ENCODE data around the gene ZNF564. TPM values are rescaled to one million over a fixed set of nuclear protein-coding genes. Genes with fewer than 3 reads are reported as not detected.
"Not testable (repeated sequence)": the region's sequence is repeated elsewhere in the genome, so short reads cannot be mapped to it uniquely, and the experiment has no call there.

The ZNF564 gene
- total RNA-seq, 2 experiments from 2014 or later = 6.0 to 6.4 TPM

GRCh38 chr19:12544401-12544876, 6.8 kb downstream of the ZNF564 start:
- no peak for DNase-seq
- H3K4me1 Mint-ChIP-seq = peaks cover 40% of the 10 kb centered on the region
- no peak overlapping the region for H3K4me3 Mint-ChIP-seq
- peak overlapping the region; percentile 34 for H3K27ac Mint-ChIP-seq
- H3K27me3 Mint-ChIP-seq = no peaks in the 10 kb centered on the region
- H3K9me3 Mint-ChIP-seq = peaks cover 10% of the 10 kb centered on the region
- peaks cover 65% of the 10 kb centered on the region for H3K36me3 Mint-ChIP-seq

GRCh38 chr19:12543855-12544254, 7.4 kb downstream of the ZNF564 start:
- Mint-ChIP-seq H3K36me3 (peaks cover 64% of the 10 kb centered on the region), H3K27me3 (no peaks in the 10 kb centered on the region), H3K4me3 (no peak overlapping the region), H3K9me3 (peaks cover 10% of the 10 kb centered on the region), H3K4me1 (peaks cover 34% of the 10 kb centered on the region), H3K27ac (peak overlapping the region; percentile 15)
- DNase-seq = no peak

GRCh38 chr19:12527034-12527836, 24.0 kb downstream of the ZNF564 start:
- Mint-ChIP-seq H3K36me3 (peaks cover 93% of the 10 kb centered on the region), H3K27ac (no peak overlapping the region), H3K4me3 (no peak overlapping the region), H3K27me3 (no peaks in the 10 kb centered on the region), H3K9me3 (peaks cover 68% of the 10 kb centered on the region), H3K4me1 (no peaks in the 10 kb centered on the region)
- no peak for DNase-seq

- H3K4me1 Mint-ChIP-seq = no peaks in the 10 kb centered on the region
- no peak overlapping the region for H3K4me3 Mint-ChIP-seq
- H3K36me3 Mint-ChIP-seq = peaks cover 96% of the 10 kb centered on the region
- H3K27me3 Mint-ChIP-seq = no peaks in the 10 kb centered on the region
- no peak for DNase-seq
- no peak overlapping the region for H3K27ac Mint-ChIP-seq
- peaks cover 71% of the 10 kb centered on the region for H3K9me3 Mint-ChIP-seq
Observed at GRCh38 chr19:12526542-12526941, 24.7 kb downstream of the ZNF564 start.

DNA sequence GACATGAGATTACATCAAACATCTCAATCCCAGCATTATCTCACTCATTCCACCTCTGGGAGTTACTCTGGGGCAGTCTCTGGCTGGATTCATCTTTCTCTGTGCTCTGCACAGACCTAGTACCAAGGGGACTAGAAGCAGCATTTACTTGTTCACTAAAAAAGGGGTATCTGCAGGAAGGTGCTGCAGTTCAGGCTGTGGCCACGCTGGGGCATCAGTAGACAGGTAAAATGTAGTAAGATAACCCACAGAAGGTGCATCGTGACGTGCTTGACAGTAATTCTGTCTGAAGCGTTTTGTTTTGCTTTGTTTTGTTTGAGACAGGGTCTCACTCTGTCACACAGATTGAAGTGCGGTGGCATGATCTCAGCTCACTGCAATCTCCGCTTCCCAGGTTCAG, 29.3 kb downstream of the ZNF564 start:
- peaks cover 80% of the 10 kb centered on the region for H3K36me3 Mint-ChIP-seq
- H3K4me3 Mint-ChIP-seq = no peak overlapping the region
- no peak overlapping the region for H3K27ac Mint-ChIP-seq
- H3K27me3 Mint-ChIP-seq = no peaks in the 10 kb centered on the region
- no peak for DNase-seq
- H3K9me3 Mint-ChIP-seq = peaks cover 70% of the 10 kb centered on the region
- H3K4me1 Mint-ChIP-seq = no peaks in the 10 kb centered on the region

DNA sequence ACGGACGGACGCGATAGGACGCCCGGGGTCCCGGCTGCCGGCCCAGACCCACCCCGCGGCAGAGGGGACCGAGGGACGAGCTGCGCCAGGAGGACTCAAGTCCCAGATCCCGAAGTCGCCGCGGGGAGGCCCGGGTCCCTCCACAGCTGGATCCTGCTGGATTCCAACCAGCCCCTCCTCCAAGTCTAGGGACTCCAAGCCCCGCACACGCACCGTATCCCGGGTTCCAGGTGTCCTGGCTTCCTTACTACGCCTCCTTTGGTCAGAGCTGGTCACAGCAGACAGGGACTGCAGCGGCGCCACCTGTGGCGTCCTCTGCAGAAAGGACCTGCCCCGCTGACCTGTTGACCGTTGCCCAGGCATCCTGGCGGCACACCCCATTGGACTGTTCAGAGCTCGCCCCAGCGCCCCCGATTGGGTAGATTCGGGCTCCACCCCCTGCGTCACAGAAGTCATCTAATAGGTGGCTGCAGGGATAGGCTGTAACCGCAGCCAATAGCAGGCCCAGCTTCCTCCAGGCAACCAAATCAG, 37.7 kb downstream of the ZNF564 start:
- Mint-ChIP-seq H3K27ac (no peak overlapping the region), H3K4me1 (peaks cover 2% of the 10 kb centered on the region), H3K4me3 (no peak overlapping the region), H3K36me3 (peaks cover 34% of the 10 kb centered on the region), H3K27me3 (peaks cover 17% of the 10 kb centered on the region), H3K9me3 (peaks cover 28% of the 10 kb centered on the region)
- no peak for DNase-seq

- H3K36me3 Mint-ChIP-seq = no peaks in the 10 kb centered on the region
- no peak overlapping the region for H3K27ac Mint-ChIP-seq
- no peaks in the 10 kb centered on the region for H3K27me3 Mint-ChIP-seq
- DNase-seq = no peak
- H3K4me1 Mint-ChIP-seq = peaks cover 13% of the 10 kb centered on the region
- H3K9me3 Mint-ChIP-seq = peaks cover 8% of the 10 kb centered on the region
- H3K4me3 Mint-ChIP-seq = no peak overlapping the region
Observed at GRCh38 chr19:12497032-12497431, 54.2 kb downstream of the ZNF564 start.

DNA sequence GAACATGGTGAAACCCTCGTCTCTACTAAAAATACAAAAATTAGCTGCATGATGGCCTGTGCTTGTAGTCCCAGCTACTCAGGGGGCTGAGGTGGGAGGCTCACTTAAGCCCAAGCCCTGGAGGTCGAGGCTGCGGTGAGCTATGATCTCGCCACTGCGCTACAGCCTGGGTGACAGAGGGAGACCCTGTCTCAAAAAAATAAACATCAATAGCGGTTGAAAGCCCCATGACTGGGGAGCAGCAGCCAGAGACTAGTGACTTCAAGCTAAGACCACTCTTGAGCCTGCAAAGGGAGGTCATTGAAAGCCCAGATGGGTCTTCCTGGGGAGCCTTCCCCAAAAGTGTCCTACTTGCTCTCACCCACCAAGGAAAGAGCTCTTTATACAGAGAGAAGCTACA, 54.8 kb downstream of the ZNF564 start:
- peaks cover 13% of the 10 kb centered on the region for H3K4me1 Mint-ChIP-seq
- H3K9me3 Mint-ChIP-seq = peaks cover 8% of the 10 kb centered on the region
- no peak for DNase-seq
- no peaks in the 10 kb centered on the region for H3K27me3 Mint-ChIP-seq
- peak overlapping the region; percentile 84 for H3K4me3 Mint-ChIP-seq
- no peaks in the 10 kb centered on the region for H3K36me3 Mint-ChIP-seq
- peak overlapping the region; percentile 85 for H3K27ac Mint-ChIP-seq

GRCh38 chr19:12495002-12495802, 56.1 kb downstream of the ZNF564 start:
- peaks cover 13% of the 10 kb centered on the region for H3K4me1 Mint-ChIP-seq
- peak; percentile 95 for DNase-seq
- H3K27ac Mint-ChIP-seq = peak overlapping the region; percentile 85
- no peaks in the 10 kb centered on the region for H3K27me3 Mint-ChIP-seq
- no peaks in the 10 kb centered on the region for H3K36me3 Mint-ChIP-seq
- peak overlapping the region; percentile 84 for H3K4me3 Mint-ChIP-seq
- peaks cover 8% of the 10 kb centered on the region for H3K9me3 Mint-ChIP-seq

DNA sequence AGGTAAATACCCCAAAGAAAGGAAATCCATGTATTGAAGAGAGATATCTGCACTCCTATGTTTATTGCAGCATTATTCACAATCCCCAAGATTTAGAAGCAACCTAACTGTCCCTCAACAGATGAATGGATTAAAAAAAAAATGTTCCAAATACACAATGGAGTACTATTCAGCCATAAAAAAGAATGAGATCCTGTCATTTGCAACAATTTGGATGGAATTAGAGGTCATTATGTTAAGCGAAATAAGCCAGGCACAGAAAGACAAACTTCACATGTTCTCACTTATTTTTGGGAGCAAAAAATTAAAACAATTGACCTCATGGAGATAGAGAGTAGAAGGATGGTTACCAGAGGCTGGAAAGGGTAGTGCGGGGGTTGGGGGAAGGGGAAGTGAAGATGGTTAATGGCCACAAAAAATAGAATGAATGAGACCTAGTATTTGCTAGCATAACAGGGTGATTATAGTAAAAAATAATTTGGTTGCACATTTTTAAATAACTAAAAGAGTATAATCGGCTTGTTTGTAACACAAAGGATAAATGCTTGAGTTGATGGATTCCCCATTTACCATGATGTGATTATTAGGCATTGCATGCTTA, 56.9 kb downstream of the ZNF564 start:
- H3K4me1 Mint-ChIP-seq = peaks cover 13% of the 10 kb centered on the region
- no peaks in the 10 kb centered on the region for H3K27me3 Mint-ChIP-seq
- peaks cover 8% of the 10 kb centered on the region for H3K9me3 Mint-ChIP-seq
- H3K27ac Mint-ChIP-seq = no peak overlapping the region
- H3K4me3 Mint-ChIP-seq = peak overlapping the region; percentile 84
- DNase-seq = no peak
- H3K36me3 Mint-ChIP-seq = no peaks in the 10 kb centered on the region

DNA sequence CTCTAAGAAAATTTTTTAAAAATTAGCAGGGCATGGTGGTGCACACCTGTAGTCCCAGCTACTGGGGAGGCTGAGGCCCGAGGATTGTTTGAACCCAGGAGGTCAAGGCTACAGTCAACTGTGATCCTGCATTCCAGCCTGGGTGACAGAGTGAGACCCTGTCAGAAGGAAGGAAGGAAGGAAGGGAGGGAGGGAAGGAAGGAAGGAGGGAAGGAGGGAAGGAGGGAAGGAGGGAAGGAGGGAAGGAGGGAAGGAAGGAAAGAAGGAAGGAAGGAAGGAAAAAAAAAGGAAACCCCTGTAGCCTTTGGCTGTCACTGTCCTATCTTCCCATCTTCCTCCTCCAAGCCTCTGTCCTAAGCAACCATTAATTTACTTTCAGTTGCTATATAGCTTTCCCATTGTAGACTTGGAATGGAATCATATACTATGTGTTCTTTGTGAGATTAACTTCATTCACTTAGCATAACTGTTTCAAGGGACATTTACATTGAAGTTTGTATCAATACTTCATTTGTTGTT, 65.0 kb downstream of the ZNF564 start:
- not testable (repeated sequence) for H3K9me3 Mint-ChIP-seq, DNase-seq, H3K27me3 Mint-ChIP-seq, H3K4me3 Mint-ChIP-seq, H3K36me3 Mint-ChIP-seq, H3K27ac Mint-ChIP-seq
- H3K4me1 Mint-ChIP-seq = peaks cover 24% of the 10 kb centered on the region

GRCh38 chr19:12485571-12485970, 65.7 kb downstream of the ZNF564 start:
- peak overlapping the region; percentile 91 for H3K4me3 Mint-ChIP-seq
- DNase-seq = no peak
- no peaks in the 10 kb centered on the region for H3K27me3 Mint-ChIP-seq
- H3K9me3 Mint-ChIP-seq = no peaks in the 10 kb centered on the region
- peaks cover 6% of the 10 kb centered on the region for H3K36me3 Mint-ChIP-seq
- H3K4me1 Mint-ChIP-seq = peaks cover 25% of the 10 kb centered on the region
- H3K27ac Mint-ChIP-seq = no peak overlapping the region

GRCh38 chr19:12485052-12485416, 66.2 kb downstream of the ZNF564 start:
- no peaks in the 10 kb centered on the region for H3K27me3 Mint-ChIP-seq

DNA sequence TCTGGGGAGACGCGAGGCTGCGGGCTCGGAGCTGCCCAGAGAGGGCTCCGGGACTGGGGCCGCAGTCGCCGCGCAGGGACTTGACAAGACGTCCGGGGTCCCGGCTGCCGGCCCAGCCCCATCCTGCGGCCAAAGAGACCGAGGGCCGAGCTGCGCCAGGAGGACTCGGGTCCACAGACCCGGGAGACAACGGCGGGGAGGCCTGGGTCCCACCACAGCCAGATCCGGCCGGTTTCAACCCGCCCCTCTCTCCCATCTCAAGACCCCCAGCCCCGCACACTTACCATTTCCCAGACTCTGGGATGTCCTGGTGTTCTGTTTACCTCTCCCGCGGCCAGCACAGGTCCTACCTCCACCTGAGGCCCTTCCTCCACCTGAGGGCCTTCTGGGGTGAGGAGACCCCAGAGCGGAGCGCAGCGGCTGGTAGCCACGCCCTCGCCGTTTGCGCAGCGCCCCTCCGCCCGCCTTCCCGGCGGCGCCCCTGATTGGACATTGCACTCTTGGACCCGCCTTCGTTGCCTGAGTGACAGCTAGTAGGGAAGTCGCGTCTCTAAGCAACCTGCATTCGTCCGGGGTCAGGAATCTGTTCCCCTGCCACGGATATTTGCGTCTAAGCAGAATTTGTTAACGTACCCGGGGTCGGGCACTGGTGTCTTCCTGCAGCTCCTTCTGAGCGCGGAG, 66.8 kb downstream of the ZNF564 start, which contains the start of gene ZNF709:
ZNF709 (minus strand) TSS at position 446 of the 681 bp plus-strand sequence; CDS start at position 287, 159 bp downstream.
- Mint-ChIP-seq H3K27ac (peak within 1 kb of the TSS; percentile 74), H3K36me3 (peaks cover 6% of the 10 kb centered on the region), H3K4me3 (peak within 1 kb of the TSS; percentile 91), H3K27me3 (no peaks in the 10 kb centered on the region), H3K4me1 (peaks cover 25% of the 10 kb centered on the region), H3K9me3 (no peaks in the 10 kb centered on the region)
- peak; percentile 88 for DNase-seq

More at GRCh38 chr19:12485052-12485416, 66.2 kb downstream of the ZNF564 start:
- Mint-ChIP-seq H3K36me3 (peaks cover 6% of the 10 kb centered on the region), H3K4me3 (peak overlapping the region; percentile 91), H3K9me3 (no peaks in the 10 kb centered on the region), H3K27ac (peak overlapping the region; percentile 74), H3K4me1 (peaks cover 25% of the 10 kb centered on the region)
- DNase-seq = no peak

All from activated naive CD8-positive, alpha-beta T cell treated with anti-CD3 and anti-CD28 coated beads for 36 hours (primary cell).